ENCODE data around the gene ATP5PF. TPM values are rescaled to one million over a fixed set of nuclear protein-coding genes. Genes with fewer than 3 reads are reported as not detected.
"Not testable (repeated sequence)": the region's sequence is repeated elsewhere in the genome, so short reads cannot be mapped to it uniquely, and the experiment has no call there.

Gene ATP5PF
- total RNA-seq, 1 donor from 2014 or later, result 78.3 TPM

GRCh38 chr21:25710550-25710949, 24.2 kb downstream of the ATP5PF start:
- intact Hi-C loops (cut with micrococcal nuclease), result no loop called here
- CTCF ChIA-PET, result no interaction called here

GRCh38 chr21:25709684-25710265, 24.9 kb downstream of the ATP5PF start:
- Mint-ChIP-seq H3K27me3 (no peaks in the 10 kb centered on the region), H3K9me3 (no peaks in the 10 kb centered on the region), H3K27ac (no peak overlapping the region), H3K4me1 (no peaks in the 10 kb centered on the region), H3K4me3 (no peak overlapping the region), H3K36me3 (ENCODE audit: low read depth) (no peaks in the 10 kb centered on the region)
- no peak for TF ChIP-seq CTCF (IDR thresholded peaks at IDR 0.05)
- CTCF ChIA-PET, result interaction anchor here (0.9 kb wide), 1 partner anchor 102 kb away, joined by 3 read pairs; no protein-coding TSS in a partner anchor
- POLR2A ChIA-PET, result no interaction called here
- ATAC-seq (ENCODE audit: low read depth) (no peak), DNase-seq (no peak)
- intact Hi-C loops (cut with micrococcal nuclease), result loop anchor here (2.0 kb wide), 1 partner anchor 813 kb away; no protein-coding TSS in a partner anchor

More at GRCh38 chr21:25710550-25710949, 24.2 kb downstream of the ATP5PF start:
- Mint-ChIP-seq H3K27me3 (no peaks in the 10 kb centered on the region), H3K4me3 (no peak overlapping the region), H3K27ac (no peak overlapping the region), H3K9me3 (no peaks in the 10 kb centered on the region), H3K36me3 (ENCODE audit: low read depth) (no peaks in the 10 kb centered on the region), H3K4me1 (no peaks in the 10 kb centered on the region)
- no peak for DNase-seq
- POLR2A ChIA-PET, result no interaction called here
- TF ChIP-seq CTCF (IDR thresholded peaks at IDR 0.05), result no peak
- no peak for ATAC-seq (ENCODE audit: low read depth)

GRCh38 chr21:25708467-25709065, 26.1 kb downstream of the ATP5PF start:
- ATAC-seq (ENCODE audit: low read depth) (peak; percentile 34), DNase-seq (no peak)
- H3K9me3 Mint-ChIP-seq, result no peaks in the 10 kb centered on the region
- no peaks in the 10 kb centered on the region for H3K27me3 Mint-ChIP-seq
- POLR2A ChIA-PET, result interaction anchor here (0.7 kb wide), 1 partner anchor 17 kb away, joined by 3 read pairs; no protein-coding TSS in a partner anchor
- no peak overlapping the region for H3K4me3 Mint-ChIP-seq
- no peak overlapping the region for H3K27ac Mint-ChIP-seq
- intact Hi-C loops (cut with micrococcal nuclease), result loop anchor here (1.0 to 2.0 kb wide), 5 partner anchors 26 to 812 kb away; partner anchors contain the start of genes ATP5PF, GABPA and JAM2
- H3K36me3 Mint-ChIP-seq (ENCODE audit: low read depth), result no peaks in the 10 kb centered on the region
- no peaks in the 10 kb centered on the region for H3K4me1 Mint-ChIP-seq
- CTCF ChIA-PET, result interaction anchor here (0.9 to 2.5 kb wide), 6 partner anchors 10 to 358 kb away, joined by 3 to 27 read pairs (median 4); no protein-coding TSS in a partner anchor
- TF ChIP-seq CTCF (IDR thresholded peaks at IDR 0.05), result peak; percentile 94

- CTCF ChIA-PET, result no interaction called here
- intact Hi-C loops (cut with micrococcal nuclease), result no loop called here
- H3K27ac Mint-ChIP-seq, result no peak overlapping the region
- no peak overlapping the region for H3K4me3 Mint-ChIP-seq
- no peak for TF ChIP-seq CTCF (IDR thresholded peaks at IDR 0.05)
- no peak for DNase-seq
- no peaks in the 10 kb centered on the region for H3K4me1 Mint-ChIP-seq
- POLR2A ChIA-PET, result no interaction called here
- no peaks in the 10 kb centered on the region for H3K36me3 Mint-ChIP-seq (ENCODE audit: low read depth)
- no peaks in the 10 kb centered on the region for H3K27me3 Mint-ChIP-seq
- no peaks in the 10 kb centered on the region for H3K9me3 Mint-ChIP-seq
- no peak for ATAC-seq (ENCODE audit: low read depth)
These were observed 33.2 kb downstream of the ATP5PF start for GRCh38 chr21:25701529-25701928.

- Mint-ChIP-seq H3K9me3 (no peaks in the 10 kb centered on the region), H3K27ac (no peak overlapping the region), H3K27me3 (no peaks in the 10 kb centered on the region), H3K4me1 (no peaks in the 10 kb centered on the region), H3K36me3 (ENCODE audit: low read depth) (no peaks in the 10 kb centered on the region), H3K4me3 (no peak overlapping the region)
- no peak for DNase-seq
- intact Hi-C loops (cut with micrococcal nuclease), result no loop called here
- ChIA-PET POLR2A (no interaction called here), CTCF (interaction anchor here (1.4 kb wide), 1 partner anchor 12 kb away, joined by 3 read pairs; no protein-coding TSS in a partner anchor)
- ATAC-seq (ENCODE audit: low read depth), result no peak
- no peak for TF ChIP-seq CTCF (IDR thresholded peaks at IDR 0.05)
These were observed 34.0 kb downstream of the ATP5PF start for GRCh38 chr21:25700741-25701140.

- intact Hi-C loops (cut with micrococcal nuclease); H3K27me3 Mint-ChIP-seq; POLR2A ChIA-PET: not testable (repeated sequence)
These were observed 39.2 kb downstream of the ATP5PF start for GRCh38 chr21:25695461-25695860.

More at GRCh38 chr21:25695461-25695860, 39.2 kb downstream of the ATP5PF start:
- ATAC-seq (ENCODE audit: low read depth); H3K9me3 Mint-ChIP-seq; H3K4me3 Mint-ChIP-seq; H3K4me1 Mint-ChIP-seq; H3K36me3 Mint-ChIP-seq (ENCODE audit: low read depth); DNase-seq; CTCF ChIA-PET; H3K27ac Mint-ChIP-seq: not testable (repeated sequence)

Data from activated B cell treated with CpG ODN at 0.5 μM for 24 hours (primary cell).